Fibroblast of skin of right biceps (primary cell): ENCODE measurements around the gene SNX15.

Experiments used
- DNase-seq: peaks from one replicate; pipeline ENCODE4 v3.0.0-alpha.2; 2013

SNX15 gene

GRCh38 chr11:65086809-65087208, 59.6 kb downstream of the SNX15 start:
- no peak for DNase-seq

DNA sequence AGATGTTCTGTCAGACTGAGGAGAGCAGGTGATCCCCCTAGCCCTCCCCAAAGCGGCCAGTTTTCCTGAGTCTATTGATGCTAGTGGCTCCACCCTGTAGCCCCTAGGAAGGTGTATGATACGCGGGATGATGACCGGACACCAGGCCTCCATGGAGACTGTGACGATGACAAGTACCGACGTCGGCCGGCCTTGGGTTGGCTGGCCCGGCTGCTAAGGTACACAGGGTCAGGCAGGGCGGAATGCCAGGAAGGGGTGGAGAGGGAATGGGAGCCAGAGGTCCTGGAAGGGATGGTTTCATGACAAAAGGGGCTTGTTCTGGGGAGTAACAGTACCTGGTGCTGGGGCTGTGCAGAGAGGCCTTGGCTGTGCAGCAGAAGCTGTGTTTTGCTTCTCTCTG, 60.0 kb downstream of the SNX15 start:
- DNase-seq: no peak

DNA sequence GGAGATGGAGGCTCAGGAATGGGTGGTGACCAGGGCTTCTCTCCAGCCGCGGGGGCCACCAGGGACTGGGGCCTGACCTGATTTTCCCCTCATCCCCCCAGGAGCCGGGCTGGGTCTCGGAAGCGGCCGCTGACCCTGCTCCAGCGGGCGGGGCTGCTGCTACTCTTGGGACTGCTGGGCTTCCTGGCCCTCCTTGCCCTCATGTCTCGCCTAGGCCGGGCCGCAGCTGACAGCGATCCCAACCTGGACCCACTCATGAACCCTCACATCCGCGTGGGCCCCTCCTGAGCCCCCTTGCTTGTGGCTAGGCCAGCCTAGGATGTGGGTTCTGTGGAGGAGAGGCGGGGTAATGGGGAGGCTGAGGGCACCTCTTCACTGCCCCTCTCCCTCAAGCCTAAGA, 60.6 kb downstream of the SNX15 start:
- no peak for DNase-seq

- no peak for DNase-seq
Observed at GRCh38 chr11:65089621-65090020, 62.4 kb downstream of the SNX15 start.
